Left ventricle myocardium inferior (tissue), 1 donor: ENCODE results near the gene PLA2G6. TPM values are rescaled to one million over a fixed set of nuclear protein-coding genes. Genes with fewer than 3 reads are reported as not detected.
A peak's percentile ranks its signal among the peaks of the same experiment; 100 is the strongest.
"Not testable (repeated sequence)": the region's sequence is repeated elsewhere in the genome, so short reads cannot be mapped to it uniquely, and the experiment has no call there.

ENCODE experiments used
- DNase-seq: peaks from one replicate; pipeline ENCODE4 v3.0.0-alpha.2; 2020
- H3K27ac ChIP-seq: fragments of 200-600 bp; replicated peaks from 2 replicates; pipeline ENCODE4 v1.8.0; 2021
- H3K27me3 ChIP-seq: fragments of 200-600 bp; 2 replicates; pipeline ENCODE4 v1.8.0; 2021; ENCODE audit warnings: low read depth
- H3K36me3 ChIP-seq: fragments of 200-600 bp; 2 replicates; pipeline ENCODE4 v1.8.0; 2021
- H3K4me1 ChIP-seq: fragments of 200-600 bp; 2 replicates; pipeline ENCODE4 v1.8.0; 2021
- H3K4me3 ChIP-seq: fragments of 200-600 bp; 2 replicates; pipeline ENCODE4 v1.8.0; 2021; ENCODE audit warnings: mild to moderate bottlenecking, moderate library complexity
- H3K9me3 ChIP-seq: fragments of 200-600 bp; replicated peaks from 2 replicates; pipeline ENCODE4 v1.8.0; 2021
- CTCF ChIP-seq: fragments of 200-600 bp; IDR thresholded peaks from 2 replicates; pipeline ENCODE4 v1.8.0; 2021; ENCODE audit warnings: antibody characterized with exemption, mild to moderate bottlenecking, borderline replicate concordance
- intact Hi-C: fragments of 100-400 bp; cut with micrococcal nuclease; formaldehyde crosslinking; loops from one replicate; pipeline ENCODE4 v1.11.0; 2022
- total RNA-seq: library from RNA; stranded (reverse); fragmentation: NEBNext Ultra II Directional; extraction: Animal tissue kit (Norgen Biotek cat#: 25700); gene quantifications from one replicate; pipeline ENCODE4 v1.2.1, GENCODE V29; 2021
- donor health status: DM: no; HTN: yes; CAD: no; lungs with severe emphysema.

The PLA2G6 gene
- total RNA-seq, 1 donor from 2014 or later, result 14.1 TPM

- TF ChIP-seq CTCF, result no peak
- no peak for DNase-seq
- no peaks in the 10 kb centered on the region for H3K36me3 ChIP-seq
- intact Hi-C loops, result no loop called here
- H3K4me1 ChIP-seq, result peaks cover 17% of the 10 kb centered on the region
- no peaks in the 10 kb centered on the region for H3K27me3 ChIP-seq
- H3K4me3 ChIP-seq, result no peak overlapping the region
- no peak overlapping the region for H3K27ac ChIP-seq
- no peaks in the 10 kb centered on the region for H3K9me3 ChIP-seq
Measured at GRCh38 chr22:38184788-38185187, 3.2 kb upstream of the PLA2G6 start.

- H3K27ac ChIP-seq, result peak overlapping the region; percentile 94
- peak overlapping the region; percentile 76 for H3K4me3 ChIP-seq
- H3K9me3 ChIP-seq, result no peaks in the 10 kb centered on the region
- no peaks in the 10 kb centered on the region for H3K36me3 ChIP-seq
- no peaks in the 10 kb centered on the region for H3K27me3 ChIP-seq
- DNase-seq, result peak; percentile 44
- no peak for TF ChIP-seq CTCF
- H3K4me1 ChIP-seq, result peaks cover 45% of the 10 kb centered on the region
- intact Hi-C loops, result no loop called here
Measured at GRCh38 chr22:38180841-38181452, 683 bp downstream of the PLA2G6 start.

DNA sequence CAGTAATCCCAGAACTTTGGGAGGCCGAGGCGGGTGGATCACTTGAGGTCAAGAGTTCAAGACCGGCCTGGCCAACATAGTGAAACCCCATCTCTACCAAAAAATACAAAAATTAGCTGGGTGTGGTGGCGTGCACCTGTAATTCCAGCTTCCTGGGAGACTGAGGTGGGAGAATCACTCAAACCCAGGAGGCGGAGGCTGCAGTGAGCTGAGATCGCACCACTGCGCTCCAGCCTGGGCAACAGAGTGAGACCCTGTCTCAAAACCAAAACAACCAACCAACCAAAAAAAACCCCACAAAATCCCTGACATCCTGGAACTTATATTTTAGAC is 3.1 kb downstream of the PLA2G6 start:
- Histone ChIP-seq H3K4me1 (peaks cover 58% of the 10 kb centered on the region), H3K27ac (peak overlapping the region; percentile 90)
- H3K9me3 ChIP-seq, H3K36me3 ChIP-seq, H3K4me3 ChIP-seq, H3K27me3 ChIP-seq, intact Hi-C loops, DNase-seq: not testable (repeated sequence)

GRCh38 chr22:38177926-38178604 is 3.6 kb downstream of the PLA2G6 start:
- H3K4me1 ChIP-seq, result peaks cover 63% of the 10 kb centered on the region
- no peak for TF ChIP-seq CTCF
- no peaks in the 10 kb centered on the region for H3K36me3 ChIP-seq
- intact Hi-C loops, result no loop called here
- peak; percentile 30 for DNase-seq
- H3K4me3 ChIP-seq, result no peak overlapping the region
- no peaks in the 10 kb centered on the region for H3K27me3 ChIP-seq
- no peaks in the 10 kb centered on the region for H3K9me3 ChIP-seq
- peak overlapping the region; percentile 90 for H3K27ac ChIP-seq

- H3K4me3 ChIP-seq, intact Hi-C loops, DNase-seq, H3K27me3 ChIP-seq, H3K36me3 ChIP-seq, H3K9me3 ChIP-seq: not testable (repeated sequence)
- Histone ChIP-seq H3K27ac (peak overlapping the region; percentile 90), H3K4me1 (peaks cover 68% of the 10 kb centered on the region)
Measured at GRCh38 chr22:38177571-38177925, 4.1 kb downstream of the PLA2G6 start.

DNA sequence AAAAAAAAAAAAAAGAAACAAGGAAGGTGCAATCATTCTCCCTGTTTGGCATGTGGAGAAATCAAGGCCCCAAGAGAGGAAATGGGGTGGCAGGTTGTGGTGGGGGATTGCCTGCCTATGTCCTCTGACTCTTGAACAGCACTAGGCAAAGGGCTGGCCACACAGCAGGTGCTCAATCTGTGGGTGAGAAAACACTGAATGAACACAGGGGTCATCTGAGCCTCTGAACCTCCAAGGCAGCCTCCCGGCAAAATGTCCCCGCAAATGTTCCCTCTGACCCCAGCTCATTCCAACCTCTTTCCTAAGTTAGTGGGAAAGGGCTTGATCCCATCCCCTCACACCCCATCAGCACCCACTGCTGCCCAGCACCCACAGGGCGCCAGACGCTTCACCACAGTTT is 4.6 kb downstream of the PLA2G6 start:
- Histone ChIP-seq H3K36me3 (no peaks in the 10 kb centered on the region), H3K9me3 (no peaks in the 10 kb centered on the region), H3K27ac (peak overlapping the region; percentile 90), H3K4me1 (peaks cover 71% of the 10 kb centered on the region), H3K4me3 (no peak overlapping the region), H3K27me3 (no peaks in the 10 kb centered on the region)
- intact Hi-C loops, result no loop called here
- DNase-seq, result no peak
- no peak for TF ChIP-seq CTCF
